Measurements from ENCODE around the gene ADAMTSL1. TPM values are rescaled to one million over a fixed set of nuclear protein-coding genes. Genes with fewer than 3 reads are reported as not detected.

The ADAMTSL1 gene
- total and polyA plus RNA-seq, 2 of the 13 experiments (the other 11 are each of a cell fraction or from before 2014, with no cell fraction given): not detected

- in situ Hi-C loops (cut with HindIII; ENCODE audit: extremely low pct_ligation_motif_present, low pct_unique_long_range_greater_than_20kb) (no loop called here), intact Hi-C loops (cut with micrococcal nuclease; ENCODE audit: unreplicated experiment) (no loop called here)
- ChIA-PET POLR2A (no interaction called here), CTCF (ENCODE audit: low intra/inter-chr PET ratio, low total read pairs) (no interaction called here)
- Histone ChIP-seq H3K27me3 (ENCODE audit: control insufficient read depth in 1 of 2, insufficient read depth in 2 of 2, low read length in 2 of 2) (no peaks in the 10 kb centered on the region), H3K36me3 (replicated peaks in 1 of 2; ENCODE audit: control insufficient read depth in 1 of 2, insufficient read depth in 2 of 2, low read length in 2 of 2) (no peaks in the 10 kb centered on the region), H3K4me1 (ENCODE audit: insufficient read depth, low read length) (no peaks in the 10 kb centered on the region), H3K79me2 (ENCODE audit: insufficient read depth, low read length) (no peaks in the 10 kb centered on the region), H3K9ac (ENCODE audit: insufficient read depth, low read depth, low read length) (no peak overlapping the region), H4K20me1 (ENCODE audit: insufficient read depth, low read length) (no peaks in the 10 kb centered on the region), H3K9me3 (ENCODE audit: low read length) (no peaks in the 10 kb centered on the region), H3K4me3 (replicated peaks in 1 of 3; ENCODE audit: insufficient read depth in 1 of 3, low read depth in 2 of 3, low read length in 3 of 3) (no peak overlapping the region), H2AFZ (ENCODE audit: low read length) (no peak overlapping the region), H3K27ac (ENCODE audit: extremely low read length, insufficient read depth, low read length) (no peak overlapping the region), H3K4me2 (ENCODE audit: low read depth, low read length) (no peak overlapping the region)
- ATAC-seq (no peak), DNase-seq (ENCODE audit: low spot score) (no peak), FAIRE-seq (no peak)
- WGBS (ENCODE audit: low lambda C conversion rate): 49% methylated on average over 7 of the region's 7 CpGs
- no peak for TF ChIP-seq DZIP1 (CRISPR knock-in tag; IDR thresholded peaks at IDR 0.05)
- TF ChIP-seq FOSL2 (CRISPR knock-in tag; IDR thresholded peaks at IDR 0.05): no peak
- TF ChIP-seq SP140L (CRISPR knock-in tag; IDR thresholded peaks at IDR 0.05; ENCODE audit: borderline replicate concordance): no peak
- no TSS peak for BruUV-seq (replicated peaks)
Measured at GRCh38 chr9:18727904-18728303, 254.0 kb downstream of the ADAMTSL1 start.

GRCh38 chr9:18728642-18729041 lies 254.7 kb downstream of the ADAMTSL1 start:
- intact Hi-C loops (cut with micrococcal nuclease; ENCODE audit: unreplicated experiment) (no loop called here), in situ Hi-C loops (cut with HindIII; ENCODE audit: extremely low pct_ligation_motif_present, low pct_unique_long_range_greater_than_20kb) (no loop called here)
- Histone ChIP-seq H3K36me3 (replicated peaks in 1 of 2; ENCODE audit: control insufficient read depth in 1 of 2, insufficient read depth in 2 of 2, low read length in 2 of 2) (no peaks in the 10 kb centered on the region), H3K9me3 (ENCODE audit: low read length) (no peaks in the 10 kb centered on the region), H4K20me1 (ENCODE audit: insufficient read depth, low read length) (no peaks in the 10 kb centered on the region), H3K79me2 (ENCODE audit: insufficient read depth, low read length) (no peaks in the 10 kb centered on the region), H2AFZ (ENCODE audit: low read length) (no peak overlapping the region), H3K4me3 (replicated peaks in 1 of 3; ENCODE audit: insufficient read depth in 1 of 3, low read depth in 2 of 3, low read length in 3 of 3) (no peak overlapping the region), H3K4me1 (ENCODE audit: insufficient read depth, low read length) (no peaks in the 10 kb centered on the region), H3K4me2 (ENCODE audit: low read depth, low read length) (no peak overlapping the region), H3K27ac (ENCODE audit: extremely low read length, insufficient read depth, low read length) (no peak overlapping the region), H3K9ac (ENCODE audit: insufficient read depth, low read depth, low read length) (no peak overlapping the region), H3K27me3 (ENCODE audit: control insufficient read depth in 1 of 2, insufficient read depth in 2 of 2, low read length in 2 of 2) (no peaks in the 10 kb centered on the region)
- DNase-seq (ENCODE audit: low spot score) (no peak), FAIRE-seq (no peak), ATAC-seq (no peak)
- ChIA-PET CTCF (ENCODE audit: low intra/inter-chr PET ratio, low total read pairs) (no interaction called here), POLR2A (no interaction called here)
- BruUV-seq (replicated peaks): no TSS peak
- WGBS (ENCODE audit: low lambda C conversion rate): 27% methylated on average over 3 of the region's 3 CpGs
- TF ChIP-seq, protein P1, sequence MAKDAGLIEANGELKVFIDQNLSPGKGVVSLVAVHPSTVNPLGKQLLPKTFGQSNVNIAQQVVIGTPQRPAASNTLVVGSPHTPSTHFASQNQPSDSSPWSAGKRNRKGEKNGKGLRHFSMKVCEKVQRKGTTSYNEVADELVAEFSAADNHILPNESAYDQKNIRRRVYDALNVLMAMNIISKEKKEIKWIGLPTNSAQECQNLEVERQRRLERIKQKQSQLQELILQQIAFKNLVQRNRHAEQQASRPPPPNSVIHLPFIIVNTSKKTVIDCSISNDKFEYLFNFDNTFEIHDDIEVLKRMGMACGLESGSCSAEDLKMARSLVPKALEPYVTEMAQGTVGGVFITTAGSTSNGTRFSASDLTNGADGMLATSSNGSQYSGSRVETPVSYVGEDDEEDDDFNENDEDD (CRISPR knock-in tag; IDR thresholded peaks at IDR 0.05; ENCODE audit: borderline replicate concordance): no peak

All from HepG2 (cell line).